GM18867 (cell line): ENCODE measurements around the gene CHP2.

Experiments used
- ATAC-seq: cut with Tn5 transposase; IDR thresholded peaks from one replicate; pipeline ENCODE4 v1.9.1; 2021; ENCODE audit warnings: mild to moderate bottlenecking, moderate library complexity; ENCODE audit not compliant: unreplicated experiment

Gene CHP2

DNA sequence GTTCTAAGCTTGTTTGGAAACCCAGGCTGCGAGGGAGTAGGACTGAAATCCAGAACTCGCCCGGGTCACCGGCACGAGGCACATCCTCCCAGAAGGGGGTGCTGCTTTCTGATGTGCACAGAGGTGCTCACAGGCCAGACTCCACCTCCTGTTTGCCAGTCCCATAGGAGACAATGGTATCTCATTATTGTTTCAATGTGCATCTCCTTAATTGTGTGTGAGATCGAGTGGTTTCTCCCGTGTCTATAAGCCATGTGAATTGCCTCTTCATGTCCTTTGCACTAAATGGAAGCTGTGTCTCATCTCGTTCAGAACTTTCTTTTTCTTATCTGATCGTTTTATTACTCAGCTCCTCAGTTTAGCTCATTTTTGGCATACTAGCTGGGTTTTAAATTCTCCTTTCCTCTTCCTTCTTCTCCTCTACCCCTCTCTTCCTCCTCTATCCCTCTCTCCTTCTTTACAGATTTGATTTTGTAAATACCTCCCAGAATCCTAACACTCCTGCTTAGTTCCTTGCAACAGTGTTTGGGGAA, 48.8 kb downstream of the CHP2 start:
- ATAC-seq: peak; percentile 82

DNA sequence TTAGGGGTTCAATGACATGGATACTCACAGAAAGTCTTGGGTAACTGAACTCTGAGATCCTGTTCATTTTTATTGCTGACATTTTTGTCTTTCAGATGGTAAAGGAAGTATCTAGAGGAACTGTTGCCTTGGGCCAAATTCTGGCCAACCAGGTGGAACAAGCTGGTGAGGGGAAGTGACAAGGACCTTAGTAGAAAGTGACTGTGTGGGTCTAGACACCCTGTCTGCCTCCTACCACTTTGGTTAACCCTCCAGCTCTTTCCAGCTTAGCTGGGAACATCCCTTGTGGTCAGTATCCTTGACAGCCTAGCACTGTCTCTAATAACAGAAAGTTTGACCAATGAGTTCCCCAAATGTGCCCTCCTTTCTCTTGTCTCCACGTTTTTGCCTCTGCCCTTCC, 52.2 kb downstream of the CHP2 start:
- ATAC-seq: no peak
